ENCODE measurements around the gene RGL2. TPM values are rescaled to one million over a fixed set of nuclear protein-coding genes. Genes with fewer than 3 reads are reported as not detected.

RGL2 gene
- total RNA-seq, 1 experiment from 2014 or later: 84.4 TPM

DNA sequence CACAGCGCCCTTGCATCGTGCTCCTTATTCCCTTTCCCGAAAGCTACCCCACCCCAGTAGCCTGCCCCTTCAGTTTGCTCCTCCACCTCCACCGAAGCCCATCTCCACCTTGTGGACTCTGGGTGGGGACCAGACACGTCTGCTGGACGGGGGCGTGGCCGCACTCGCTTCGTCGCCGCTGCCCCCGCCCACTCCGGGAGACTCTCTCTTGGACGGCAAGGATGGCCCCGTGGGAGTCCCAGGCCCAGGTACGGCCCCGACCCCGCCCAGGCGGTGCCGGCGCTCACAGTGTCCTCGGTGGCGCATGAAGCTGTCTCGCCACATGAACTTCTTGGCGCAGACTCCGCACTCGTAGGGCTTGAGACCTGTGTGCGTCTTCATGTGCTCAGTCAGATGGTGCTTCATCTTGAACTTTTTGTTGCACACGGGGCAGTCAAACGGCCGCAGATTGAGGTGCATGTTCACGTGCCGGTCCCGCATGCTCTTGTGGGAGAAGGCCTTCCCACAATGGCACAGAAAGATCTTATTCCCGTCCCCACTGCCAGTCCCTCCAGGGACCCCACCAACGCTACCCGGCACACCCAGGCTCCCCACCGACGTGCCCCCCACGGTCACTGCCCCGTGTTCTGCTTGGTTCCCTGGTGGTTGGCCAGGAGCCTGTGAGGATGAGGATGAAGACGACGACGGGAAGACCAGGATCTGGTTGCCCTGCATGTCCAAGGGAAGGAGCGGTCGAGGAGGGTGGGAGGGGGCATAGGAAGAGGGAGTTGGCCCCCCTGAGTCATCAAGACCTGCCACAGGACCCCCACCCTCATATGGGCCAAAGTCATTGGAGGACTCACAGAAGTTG lies 16.4 kb upstream of the RGL2 start:
- ChIA-PET POLR2A (no interaction called here), CTCF (no interaction called here)
- ATAC-seq (peak; percentile 60), DNase-seq (ENCODE audit: low read depth, low spot score) (no peak)
- in situ Hi-C loops (cut with HindIII; ENCODE audit: low pct_unique_long_range_greater_than_20kb, low sequenced_read_pairs) (no loop called here), intact Hi-C loops (cut with micrococcal nuclease; ENCODE audit: unreplicated experiment) (no loop called here)
- TF ChIP-seq, protein P1, sequence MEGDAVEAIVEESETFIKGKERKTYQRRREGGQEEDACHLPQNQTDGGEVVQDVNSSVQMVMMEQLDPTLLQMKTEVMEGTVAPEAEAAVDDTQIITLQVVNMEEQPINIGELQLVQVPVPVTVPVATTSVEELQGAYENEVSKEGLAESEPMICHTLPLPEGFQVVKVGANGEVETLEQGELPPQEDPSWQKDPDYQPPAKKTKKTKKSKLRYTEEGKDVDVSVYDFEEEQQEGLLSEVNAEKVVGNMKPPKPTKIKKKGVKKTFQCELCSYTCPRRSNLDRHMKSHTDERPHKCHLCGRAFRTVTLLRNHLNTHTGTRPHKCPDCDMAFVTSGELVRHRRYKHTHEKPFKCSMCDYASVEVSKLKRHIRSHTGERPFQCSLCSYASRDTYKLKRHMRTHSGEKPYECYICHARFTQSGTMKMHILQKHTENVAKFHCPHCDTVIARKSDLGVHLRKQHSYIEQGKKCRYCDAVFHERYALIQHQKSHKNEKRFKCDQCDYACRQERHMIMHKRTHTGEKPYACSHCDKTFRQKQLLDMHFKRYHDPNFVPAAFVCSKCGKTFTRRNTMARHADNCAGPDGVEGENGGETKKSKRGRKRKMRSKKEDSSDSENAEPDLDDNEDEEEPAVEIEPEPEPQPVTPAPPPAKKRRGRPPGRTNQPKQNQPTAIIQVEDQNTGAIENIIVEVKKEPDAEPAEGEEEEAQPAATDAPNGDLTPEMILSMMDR (IDR thresholded peaks at IDR 0.05): no peak
- TF ChIP-seq POLR2AphosphoS5 (IDR thresholded peaks at IDR 0.05; ENCODE audit: low read depth, low read length) (no peak; the same call in 1 of the 2 replicates), SIN3A (IDR thresholded peaks at IDR 0.05; ENCODE audit: borderline replicate concordance, insufficient read depth, low read depth, low read length) (no peak), TCF7L2 (IDR thresholded peaks at IDR 0.05; ENCODE audit: low read depth, low read length) (no peak)
- TF ChIP-seq, protein P2, sequence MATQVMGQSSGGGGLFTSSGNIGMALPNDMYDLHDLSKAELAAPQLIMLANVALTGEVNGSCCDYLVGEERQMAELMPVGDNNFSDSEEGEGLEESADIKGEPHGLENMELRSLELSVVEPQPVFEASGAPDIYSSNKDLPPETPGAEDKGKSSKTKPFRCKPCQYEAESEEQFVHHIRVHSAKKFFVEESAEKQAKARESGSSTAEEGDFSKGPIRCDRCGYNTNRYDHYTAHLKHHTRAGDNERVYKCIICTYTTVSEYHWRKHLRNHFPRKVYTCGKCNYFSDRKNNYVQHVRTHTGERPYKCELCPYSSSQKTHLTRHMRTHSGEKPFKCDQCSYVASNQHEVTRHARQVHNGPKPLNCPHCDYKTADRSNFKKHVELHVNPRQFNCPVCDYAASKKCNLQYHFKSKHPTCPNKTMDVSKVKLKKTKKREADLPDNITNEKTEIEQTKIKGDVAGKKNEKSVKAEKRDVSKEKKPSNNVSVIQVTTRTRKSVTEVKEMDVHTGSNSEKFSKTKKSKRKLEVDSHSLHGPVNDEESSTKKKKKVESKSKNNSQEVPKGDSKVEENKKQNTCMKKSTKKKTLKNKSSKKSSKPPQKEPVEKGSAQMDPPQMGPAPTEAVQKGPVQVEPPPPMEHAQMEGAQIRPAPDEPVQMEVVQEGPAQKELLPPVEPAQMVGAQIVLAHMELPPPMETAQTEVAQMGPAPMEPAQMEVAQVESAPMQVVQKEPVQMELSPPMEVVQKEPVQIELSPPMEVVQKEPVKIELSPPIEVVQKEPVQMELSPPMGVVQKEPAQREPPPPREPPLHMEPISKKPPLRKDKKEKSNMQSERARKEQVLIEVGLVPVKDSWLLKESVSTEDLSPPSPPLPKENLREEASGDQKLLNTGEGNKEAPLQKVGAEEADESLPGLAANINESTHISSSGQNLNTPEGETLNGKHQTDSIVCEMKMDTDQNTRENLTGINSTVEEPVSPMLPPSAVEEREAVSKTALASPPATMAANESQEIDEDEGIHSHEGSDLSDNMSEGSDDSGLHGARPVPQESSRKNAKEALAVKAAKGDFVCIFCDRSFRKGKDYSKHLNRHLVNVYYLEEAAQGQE (IDR thresholded peaks at IDR 0.05; ENCODE audit: insufficient read depth in 1 of 2, low read depth in 2 of 2, low read length in 1 of 2): 0 out of 4 replicates have a peak, but pooled peaks of 1 of the 2 experiments have one; percentile 21
- Histone ChIP-seq H3K27ac (ENCODE audit: low read length) (peak overlapping the region; percentile 99), H3K27me3 (ENCODE audit: control insufficient read depth, insufficient read depth, low read length) (no peaks in the 10 kb centered on the region), H3K4me3 (ENCODE audit: low read depth in 2 of 2, low read length in 2 of 2) (peak overlapping the region; percentile 91 to 92), H3K4me1 (ENCODE audit: control insufficient read depth, insufficient read depth, low read length) (peaks cover 45% of the 10 kb centered on the region), H3K9me3 (ENCODE audit: control insufficient read depth, insufficient read depth, low read depth, low read length) (no peaks in the 10 kb centered on the region), H3K36me3 (ENCODE audit: control insufficient read depth, insufficient read depth, low read length) (peaks cover 14% of the 10 kb centered on the region)
- no TSS peak for BruUV-seq (replicated peaks)

DNA sequence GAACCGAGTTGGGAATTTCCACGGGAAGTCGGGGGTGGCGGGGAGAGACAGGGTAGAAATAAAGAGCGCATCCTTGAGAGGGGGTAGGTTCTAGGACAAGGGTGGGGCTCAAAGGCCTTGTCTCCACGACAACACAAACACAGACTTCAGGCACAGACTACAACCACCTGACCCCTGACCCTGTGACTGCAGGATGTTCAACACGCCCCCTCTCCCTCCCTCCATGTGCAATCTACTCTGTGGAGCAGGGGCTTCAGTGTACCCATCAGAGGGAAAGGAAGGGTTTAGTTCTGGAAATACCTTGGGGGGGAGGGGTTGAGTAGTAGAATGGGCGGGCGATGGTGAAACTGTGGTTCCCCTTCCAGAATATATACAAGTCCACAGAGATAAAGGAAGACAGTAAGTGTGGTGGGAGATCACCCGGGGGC lies 15.8 kb upstream of the RGL2 start:
- Histone ChIP-seq H3K27ac (ENCODE audit: low read length) (peak overlapping the region; percentile 99), H3K9me3 (ENCODE audit: control insufficient read depth, insufficient read depth, low read depth, low read length) (no peaks in the 10 kb centered on the region), H3K4me1 (ENCODE audit: control insufficient read depth, insufficient read depth, low read length) (peaks cover 38% of the 10 kb centered on the region), H3K4me3 (ENCODE audit: low read depth in 2 of 2, low read length in 2 of 2) (peak overlapping the region; percentile 91 to 92), H3K27me3 (ENCODE audit: control insufficient read depth, insufficient read depth, low read length) (no peaks in the 10 kb centered on the region), H3K36me3 (ENCODE audit: control insufficient read depth, insufficient read depth, low read length) (peaks cover 7% of the 10 kb centered on the region)
- ATAC-seq (peak; percentile 46), DNase-seq (ENCODE audit: low read depth, low spot score) (no peak)
- POLR2A ChIA-PET: no interaction called here
- intact Hi-C loops (cut with micrococcal nuclease; ENCODE audit: unreplicated experiment): no loop called here
- TF ChIP-seq, protein P2 (IDR thresholded peaks at IDR 0.05; ENCODE audit: insufficient read depth in 1 of 2, low read depth in 2 of 2, low read length in 1 of 2): no peak
- TF ChIP-seq POLR2AphosphoS5 (IDR thresholded peaks at IDR 0.05; ENCODE audit: low read depth, low read length): no peak; the same call in 1 of the 2 replicates
- TF ChIP-seq TCF7L2 (IDR thresholded peaks at IDR 0.05; ENCODE audit: low read depth, low read length): no peak
- no peak for TF ChIP-seq SIN3A (IDR thresholded peaks at IDR 0.05; ENCODE audit: borderline replicate concordance, insufficient read depth, low read depth, low read length)
- TF ChIP-seq, protein P1 (IDR thresholded peaks at IDR 0.05): no peak
- in situ Hi-C loops (cut with HindIII; ENCODE audit: low pct_unique_long_range_greater_than_20kb, low sequenced_read_pairs): no loop called here
- BruUV-seq (replicated peaks): no TSS peak
- CTCF ChIA-PET: no interaction called here
